HEK293 (cell line): ENCODE data around the gene DLG2.

Source experiments
- CTCF ChIA-PET: fragments of 350-600 bp; formaldehyde crosslinking; extraction: SDS; loops from one replicate; lab custom pipeline; 2021; ENCODE audit warnings: antibody characterized with exemption; lab: Yijun Ruan, JAX
- POLR2A ChIA-PET: fragments of 300-600 bp; formaldehyde crosslinking; extraction: SDS; loops from one replicate; lab custom pipeline; 2020; ENCODE audit warnings: antibody characterized with exemption, inconsistent platforms; lab: Yijun Ruan, JAX
- H3K27ac ChIP-seq: fragments of 200-500 bp; sonication (Bioruptor generic); 2 replicates; pipeline ENCODE4 v1.5.1; 2014; ENCODE audit warnings: low read depth, low read length, control low read depth, inconsistent platforms; ENCODE audit errors: extremely low read depth
- H3K36me3 ChIP-seq, 2 experiments: fragments of 200-500 bp in 1 of 2; sonication (Bioruptor generic) in 1 of 2; 1 replicate in 1 of 2; 2 replicates in 1 of 2; pipeline ENCODE4 v1.5.1; 2014 to 2017; ENCODE audit warnings: inconsistent platforms in 2 of 2, low read length in 2 of 2; ENCODE audit not compliant: control insufficient read depth in 2 of 2, insufficient read depth in 1 of 2
- H3K4me1 ChIP-seq: fragments of 200-500 bp; sonication (Bioruptor generic); 2 replicates; pipeline ENCODE4 v1.5.1; 2014; ENCODE audit warnings: mild to moderate bottlenecking, low read length, inconsistent platforms; ENCODE audit not compliant: control insufficient read depth, insufficient read depth
- H3K4me3 ChIP-seq: 2 replicates; pipeline ENCODE4 v1.5.1; 2011; ENCODE audit warnings: low read depth, mild to moderate bottlenecking, control low read depth, low read length, moderate library complexity
- H3K9me3 ChIP-seq: fragments of 200-500 bp; sonication (Bioruptor generic); 2 replicates; pipeline ENCODE4 v1.5.1; 2014; ENCODE audit warnings: low read depth, low read length, inconsistent platforms; ENCODE audit not compliant: control insufficient read depth, insufficient read depth
- GFI1B ChIP-seq: fragments of 450-650 bp; formaldehyde crosslinking; IDR thresholded peaks from 2 replicates; pipeline ENCODE4 v1.5.1; 2016; ENCODE audit warnings: missing biosample characterization, missing genetic modification characterization
- GLIS2 ChIP-seq: fragments of 450-650 bp; formaldehyde crosslinking; IDR thresholded peaks from 2 replicates; pipeline ENCODE4 v1.5.1; 2016; ENCODE audit warnings: missing biosample characterization, missing genetic modification characterization
- KLF8 ChIP-seq: fragments of 450-650 bp; formaldehyde crosslinking; IDR thresholded peaks from 2 replicates; pipeline ENCODE4 v1.5.1; 2016; ENCODE audit warnings: missing biosample characterization, missing genetic modification characterization
- PRDM1 ChIP-seq: fragments of 450-650 bp; formaldehyde crosslinking; IDR thresholded peaks from 2 replicates; pipeline ENCODE4; 2016; ENCODE audit warnings: missing biosample characterization, missing genetic modification characterization
- SETDB1 ChIP-seq: IDR thresholded peaks from one replicate; pipeline ENCODE4 v1.6.1; 2017; ENCODE audit warnings: mild to moderate bottlenecking, low read length, moderate library complexity, mixed read lengths; ENCODE audit not compliant: insufficient read length
- SP2 ChIP-seq: fragments of 450-650 bp; formaldehyde crosslinking; IDR thresholded peaks from 2 replicates; pipeline ENCODE4 v1.5.1; 2016; ENCODE audit warnings: missing biosample characterization, missing genetic modification characterization
- WT1 ChIP-seq: fragments of 450-650 bp; formaldehyde crosslinking; IDR thresholded peaks from 2 replicates; pipeline ENCODE4 v1.5.1; 2016; ENCODE audit warnings: missing biosample characterization, missing genetic modification characterization
- ZBTB10 ChIP-seq: fragments of 450-650 bp; formaldehyde crosslinking; IDR thresholded peaks from 2 replicates; pipeline ENCODE4 v1.5.1; 2016; ENCODE audit warnings: missing biosample characterization, missing genetic modification characterization
- ZBTB17 ChIP-seq: fragments of 450-650 bp; formaldehyde crosslinking; IDR thresholded peaks from 2 replicates; pipeline ENCODE4 v1.5.1; 2016; ENCODE audit warnings: missing biosample characterization, missing genetic modification characterization
- ZBTB8A ChIP-seq: fragments of 450-650 bp; formaldehyde crosslinking; IDR thresholded peaks from 2 replicates; pipeline ENCODE4 v1.5.1; 2016; ENCODE audit warnings: missing biosample characterization, missing genetic modification characterization
- ZNF121 ChIP-seq: fragments of 450-650 bp; formaldehyde crosslinking; IDR thresholded peaks from 2 replicates; pipeline ENCODE4 v1.5.1; 2016; ENCODE audit warnings: missing biosample characterization, missing genetic modification characterization
- ZNF132 ChIP-seq: fragments of 450-650 bp; formaldehyde crosslinking; IDR thresholded peaks from 2 replicates; pipeline ENCODE4 v1.5.1; 2017; ENCODE audit warnings: missing biosample characterization, missing genetic modification characterization, borderline replicate concordance
- ZNF184 ChIP-seq: fragments of 450-650 bp; IDR thresholded peaks from 2 replicates; pipeline ENCODE4 v1.5.1; 2018; ENCODE audit warnings: missing biosample characterization, mild to moderate bottlenecking, missing genetic modification characterization
- ZNF19 ChIP-seq: fragments of 450-650 bp; formaldehyde crosslinking; IDR thresholded peaks from 2 replicates; pipeline ENCODE4; 2016; ENCODE audit warnings: missing biosample characterization, missing genetic modification characterization, low read depth
- ZNF274 ChIP-seq, 2 experiments: fragments of 200-500 bp in 1 of 2; fragments of 450-650 bp in 1 of 2; sonication (Bioruptor generic) in 1 of 2; formaldehyde crosslinking in 1 of 2; IDR thresholded peaks; 2 replicates each; pipeline versions ENCODE4 v1.5.1 to v1.6.1; 2014 to 2016; ENCODE audit warnings: borderline replicate concordance in 1 of 2, inconsistent platforms in 1 of 2, low read length in 1 of 2, missing biosample characterization in 1 of 2, missing genetic modification characterization in 1 of 2
- ZNF280C ChIP-seq: fragments of 450-650 bp; formaldehyde crosslinking; IDR thresholded peaks from 2 replicates; pipeline ENCODE4 v1.5.1; 2016; ENCODE audit warnings: missing biosample characterization, missing genetic modification characterization
- ZNF324 ChIP-seq: fragments of 450-650 bp; formaldehyde crosslinking; IDR thresholded peaks from 2 replicates; pipeline ENCODE4 v1.5.1; 2016; ENCODE audit warnings: missing biosample characterization, missing genetic modification characterization
- ZNF37A ChIP-seq: fragments of 450-650 bp; IDR thresholded peaks from 2 replicates; pipeline ENCODE4 v1.5.1; 2018; ENCODE audit warnings: missing biosample characterization, missing genetic modification characterization
- ZNF394 ChIP-seq: fragments of 450-650 bp; formaldehyde crosslinking; IDR thresholded peaks from 2 replicates; pipeline ENCODE4 v1.5.1; 2016; ENCODE audit warnings: missing biosample characterization, missing genetic modification characterization, mild to moderate bottlenecking, moderate library complexity, borderline replicate concordance
- ZNF530 ChIP-seq: fragments of 450-650 bp; formaldehyde crosslinking; IDR thresholded peaks from 2 replicates; pipeline ENCODE4 v1.5.1; 2016; ENCODE audit warnings: low read depth, missing biosample characterization, missing genetic modification characterization
- ZNF555 ChIP-seq: fragments of 450-650 bp; formaldehyde crosslinking; conservative IDR thresholded peaks from 2 replicates; pipeline ENCODE4 v1.5.1; 2017; ENCODE audit warnings: missing biosample characterization, mild to moderate bottlenecking, missing genetic modification characterization, inconsistent platforms
- ZNF571 ChIP-seq: fragments of 450-650 bp; formaldehyde crosslinking; IDR thresholded peaks from 2 replicates; pipeline ENCODE4 v1.5.0; 2017; ENCODE audit warnings: missing biosample characterization, missing genetic modification characterization
- ZNF580 ChIP-seq: fragments of 450-650 bp; formaldehyde crosslinking; IDR thresholded peaks from 2 replicates; pipeline ENCODE4 v1.5.1; 2016; ENCODE audit warnings: missing biosample characterization, missing genetic modification characterization
- ZNF670 ChIP-seq: fragments of 450-650 bp; formaldehyde crosslinking; IDR thresholded peaks from 2 replicates; pipeline ENCODE4 v1.5.1; 2016; ENCODE audit warnings: missing biosample characterization, missing genetic modification characterization, low read depth
- ZNF76 ChIP-seq: fragments of 450-650 bp; formaldehyde crosslinking; IDR thresholded peaks from 2 replicates; pipeline ENCODE4; 2016; ENCODE audit warnings: low read depth, missing biosample characterization, missing genetic modification characterization, borderline replicate concordance

The DLG2 gene

GRCh38 chr11:83847467-83848034 lies 1779.6 kb downstream of the DLG2 start (continued):
- no peak for TF ChIP-seq ZNF580
- no peak for TF ChIP-seq ZNF324 (tag by site-specific recombination)
- no peak for TF ChIP-seq ZNF571 (tag by site-specific recombination)
- TF ChIP-seq, all 188 proteins: peak for 0

- H3K4me1 ChIP-seq: no peaks in the 10 kb centered on the region
- H3K36me3 ChIP-seq: no peaks in the 10 kb centered on the region
- TF ChIP-seq KLF8 (tag by site-specific recombination) (no peak), ZBTB10 (tag by site-specific recombination) (no peak), ZNF184 (tag by site-specific recombination) (no peak), ZNF274 (IDR thresholded peaks at IDR 0.05; ENCODE audit: low read length) (no peak), ZNF274 (tag by site-specific recombination; IDR thresholded peaks at IDR 0.05; ENCODE audit: borderline replicate concordance) (no peak), WT1 (no peak), SETDB1 (no peak), ZNF394 (tag by site-specific recombination) (no peak), ZNF530 (tag by site-specific recombination) (no peak), ZNF37A (tag by site-specific recombination) (no peak), ZNF132 (no peak), ZNF555 (tag by site-specific recombination) (no peak), PRDM1 (tag by site-specific recombination) (no peak), ZBTB8A (tag by site-specific recombination) (no peak), GFI1B (no peak)
- TF ChIP-seq, all 188 proteins: peak for 0
- POLR2A ChIA-PET: no interaction called here
- H3K9me3 ChIP-seq: no peaks in the 10 kb centered on the region
- CTCF ChIA-PET: interaction anchor here (0.5 kb wide), 1 partner anchor 105 kb away, joined by 3 read pairs; no protein-coding TSS in a partner anchor
- no peak overlapping the region for H3K4me3 ChIP-seq
- no peak overlapping the region for H3K27ac ChIP-seq
Observed at GRCh38 chr11:83845797-83846196, 1781.3 kb downstream of the DLG2 start.

- ChIA-PET POLR2A (no interaction called here), CTCF (no interaction called here)
- no peak overlapping the region for H3K27ac ChIP-seq
- no peaks in the 10 kb centered on the region for H3K4me1 ChIP-seq
- no peaks in the 10 kb centered on the region for H3K36me3 ChIP-seq
- no peaks in the 10 kb centered on the region for H3K9me3 ChIP-seq
- TF ChIP-seq ZBTB17 (tag by site-specific recombination): no peak
- TF ChIP-seq ZNF280C (tag by site-specific recombination): no peak
- no peak for TF ChIP-seq GLIS2 (tag by site-specific recombination)
- TF ChIP-seq ZNF76: no peak
- TF ChIP-seq ZNF121: no peak
- no peak for TF ChIP-seq ZNF670
- no peak for TF ChIP-seq SP2 (tag by site-specific recombination)
- no peak for TF ChIP-seq ZNF19 (tag by site-specific recombination)
- no peak overlapping the region for H3K4me3 ChIP-seq
Observed at GRCh38 chr11:83840326-83840725, 1786.8 kb downstream of the DLG2 start.
